ENCODE measurements around the gene VEGFD.

Gene VEGFD

DNA sequence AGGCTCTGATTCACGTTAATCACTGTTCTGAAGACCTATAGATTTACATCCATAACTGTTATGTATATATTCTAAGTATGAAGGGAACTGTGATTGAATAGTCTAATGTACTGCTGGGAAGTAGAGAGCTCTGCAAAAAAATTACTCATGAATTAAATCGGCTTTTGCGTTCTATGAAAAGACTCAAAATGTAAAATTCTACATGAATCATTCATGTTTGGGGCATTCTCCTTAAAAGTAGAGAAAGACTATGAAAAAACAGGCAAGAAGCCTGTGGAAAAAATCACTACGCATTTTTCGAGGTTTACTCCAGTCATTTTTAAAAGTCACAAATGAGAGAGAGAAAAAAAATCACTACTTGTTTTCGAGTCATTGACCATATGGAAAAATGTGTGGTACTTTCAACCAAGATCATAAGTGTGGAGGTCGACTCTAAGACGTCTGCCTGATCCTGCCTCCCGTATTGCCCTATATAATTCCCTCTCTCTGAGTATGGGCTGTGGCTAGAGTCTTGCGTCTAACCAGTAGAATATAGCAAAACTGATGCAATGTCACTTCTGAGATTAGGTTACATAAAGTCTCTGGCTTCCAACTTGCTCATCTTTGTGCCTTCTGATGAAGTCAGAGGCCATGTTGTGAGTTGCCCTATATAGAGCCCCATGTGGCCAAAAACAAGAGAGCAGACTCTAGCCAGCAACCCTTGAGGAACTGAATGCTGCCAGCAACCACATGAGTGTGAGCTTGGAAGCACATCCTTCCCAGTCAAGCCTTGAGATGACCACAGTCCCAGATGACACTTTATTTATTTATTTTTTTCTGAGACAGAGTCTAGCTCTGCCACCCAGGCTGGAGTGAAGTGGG lies 32.1 kb upstream of the VEGFD start:
- TF ChIP-seq, protein P1, sequence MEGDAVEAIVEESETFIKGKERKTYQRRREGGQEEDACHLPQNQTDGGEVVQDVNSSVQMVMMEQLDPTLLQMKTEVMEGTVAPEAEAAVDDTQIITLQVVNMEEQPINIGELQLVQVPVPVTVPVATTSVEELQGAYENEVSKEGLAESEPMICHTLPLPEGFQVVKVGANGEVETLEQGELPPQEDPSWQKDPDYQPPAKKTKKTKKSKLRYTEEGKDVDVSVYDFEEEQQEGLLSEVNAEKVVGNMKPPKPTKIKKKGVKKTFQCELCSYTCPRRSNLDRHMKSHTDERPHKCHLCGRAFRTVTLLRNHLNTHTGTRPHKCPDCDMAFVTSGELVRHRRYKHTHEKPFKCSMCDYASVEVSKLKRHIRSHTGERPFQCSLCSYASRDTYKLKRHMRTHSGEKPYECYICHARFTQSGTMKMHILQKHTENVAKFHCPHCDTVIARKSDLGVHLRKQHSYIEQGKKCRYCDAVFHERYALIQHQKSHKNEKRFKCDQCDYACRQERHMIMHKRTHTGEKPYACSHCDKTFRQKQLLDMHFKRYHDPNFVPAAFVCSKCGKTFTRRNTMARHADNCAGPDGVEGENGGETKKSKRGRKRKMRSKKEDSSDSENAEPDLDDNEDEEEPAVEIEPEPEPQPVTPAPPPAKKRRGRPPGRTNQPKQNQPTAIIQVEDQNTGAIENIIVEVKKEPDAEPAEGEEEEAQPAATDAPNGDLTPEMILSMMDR (IDR thresholded peaks at IDR 0.05; ENCODE audit: low read depth, low read length, missing control alignments) = no peak
- no peak overlapping the region for H3K4me3 ChIP-seq (replicated peaks; ENCODE audit: low read depth, low read length)
- DNase-seq (ENCODE audit: extremely low read depth, low read depth) = no peak

DNA sequence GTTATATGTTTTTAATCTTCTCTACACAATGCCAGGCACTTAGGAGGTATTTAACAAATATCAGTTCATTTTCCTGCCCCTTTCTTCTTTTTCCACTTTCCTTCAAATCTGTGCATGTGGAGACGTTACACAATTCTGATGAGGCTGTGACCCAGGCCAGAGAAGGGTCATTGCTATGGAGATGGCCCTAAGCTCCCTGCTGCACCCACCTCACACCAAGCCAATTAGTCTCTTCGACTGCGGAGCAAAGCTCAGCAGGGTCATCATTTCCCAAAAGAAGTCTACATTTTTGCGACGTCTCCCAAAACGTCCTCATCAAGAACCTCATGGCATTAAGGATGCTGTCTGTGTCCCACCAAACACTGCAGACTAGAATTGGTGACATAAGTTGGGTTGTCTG lies 28.9 kb upstream of the VEGFD start:
- DNase-seq (ENCODE audit: extremely low read depth, low read depth) = no peak
- H3K4me3 ChIP-seq (replicated peaks; ENCODE audit: low read depth, low read length) = no peak overlapping the region
- TF ChIP-seq, protein P1 (IDR thresholded peaks at IDR 0.05; ENCODE audit: low read depth, low read length, missing control alignments) = no peak

DNA sequence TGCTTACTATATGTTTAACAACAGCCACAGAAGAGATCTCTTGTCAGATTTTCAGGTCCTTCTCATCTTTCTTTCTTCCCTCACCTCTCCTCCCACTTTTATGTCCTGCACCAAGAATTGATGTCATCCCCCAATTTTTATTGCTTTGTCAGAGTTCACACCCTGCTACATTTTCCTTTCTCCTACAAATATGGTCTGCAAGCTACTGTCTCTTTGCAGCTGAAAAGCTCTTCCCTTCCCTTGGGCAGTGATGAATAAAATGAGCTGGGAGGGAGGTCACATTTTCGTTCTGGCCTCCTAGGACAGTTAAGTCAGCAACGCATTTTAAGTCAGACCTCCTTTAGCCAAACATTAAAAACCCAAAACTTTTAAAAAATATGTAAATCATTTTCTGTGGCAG lies 26.7 kb upstream of the VEGFD start:
- H3K4me3 ChIP-seq (replicated peaks; ENCODE audit: low read depth, low read length) = no peak overlapping the region
- TF ChIP-seq, protein P1 (IDR thresholded peaks at IDR 0.05; ENCODE audit: low read depth, low read length, missing control alignments) = no peak
- DNase-seq (ENCODE audit: extremely low read depth, low read depth) = no peak

DNA sequence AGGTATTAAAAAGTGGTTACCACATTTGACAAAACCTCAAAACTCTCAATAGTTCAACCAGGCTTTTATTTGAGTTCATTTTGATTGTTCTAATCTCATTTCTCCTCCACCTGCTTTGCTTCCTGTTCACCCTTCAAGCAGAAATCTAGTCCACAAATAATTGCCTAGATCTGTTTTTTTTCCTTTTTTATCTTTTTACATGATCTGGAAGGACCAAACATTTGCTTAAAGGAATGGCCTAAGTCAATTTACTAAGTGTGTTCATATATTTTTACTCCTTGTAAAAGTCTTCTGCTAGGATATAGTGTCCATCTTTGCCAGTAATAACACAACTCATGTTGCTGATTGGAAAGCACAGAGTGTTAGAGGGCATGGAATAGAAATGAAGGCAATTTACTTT lies 26.2 kb upstream of the VEGFD start:
- H3K4me3 ChIP-seq (replicated peaks; ENCODE audit: low read depth, low read length) = no peak overlapping the region
- no peak for DNase-seq (ENCODE audit: extremely low read depth, low read depth)
- TF ChIP-seq, protein P1 (IDR thresholded peaks at IDR 0.05; ENCODE audit: low read depth, low read length, missing control alignments) = no peak

DNA sequence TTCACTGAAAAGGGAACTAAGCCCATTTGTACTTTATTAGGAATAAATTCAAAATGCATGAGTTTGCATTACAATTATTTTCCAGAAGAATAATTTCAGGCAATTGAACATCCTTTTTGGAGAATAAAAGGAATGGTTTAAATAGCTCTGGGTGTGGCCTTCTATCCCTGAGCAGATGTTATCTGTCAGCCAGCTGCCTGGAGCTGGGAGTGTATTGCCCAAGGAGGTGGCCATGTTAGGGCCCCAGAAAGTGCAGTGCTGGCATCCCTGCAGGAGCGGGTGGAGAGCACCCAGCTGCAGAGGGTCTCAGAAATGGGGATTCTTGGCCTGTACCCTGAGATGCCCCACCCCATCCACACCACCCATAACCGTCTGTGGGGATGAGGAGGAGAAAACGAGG lies 21.6 kb upstream of the VEGFD start:
- no peak overlapping the region for H3K4me3 ChIP-seq (replicated peaks; ENCODE audit: low read depth, low read length)
- no peak for DNase-seq (ENCODE audit: extremely low read depth, low read depth)
- TF ChIP-seq, protein P1 (IDR thresholded peaks at IDR 0.05; ENCODE audit: low read depth, low read length, missing control alignments) = no peak

DNA sequence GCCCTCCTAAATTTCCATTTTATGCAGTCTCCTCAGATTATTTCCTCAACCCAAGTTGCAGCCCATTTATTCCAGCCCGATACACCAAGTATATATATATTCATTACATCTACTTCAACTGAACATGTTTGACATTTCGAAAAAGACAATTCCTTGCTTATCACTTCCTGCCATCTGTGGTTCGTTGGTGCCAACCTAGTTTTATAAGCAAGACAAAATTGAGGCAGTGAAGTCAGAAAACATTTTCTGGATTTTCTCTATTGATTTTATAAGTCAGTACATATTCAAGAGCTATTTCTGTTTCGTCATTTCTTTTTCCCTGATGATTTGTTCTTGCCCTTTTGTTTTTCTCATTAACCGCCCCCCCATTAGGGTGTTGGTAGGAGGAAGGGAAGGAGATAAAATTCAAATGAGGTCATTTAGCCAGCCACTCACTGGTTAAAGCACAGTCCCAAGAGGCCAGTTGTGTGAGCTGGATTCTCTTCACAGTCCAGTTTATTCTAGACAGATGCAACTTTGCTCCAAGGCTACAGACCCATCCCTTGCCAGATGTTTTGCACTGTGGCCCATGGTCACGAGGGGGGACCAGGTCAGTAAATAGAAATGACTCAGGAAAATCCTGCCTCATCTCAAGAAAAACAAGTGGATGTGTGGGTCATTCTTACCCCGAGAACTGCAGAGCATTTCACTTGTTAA lies 20.3 kb upstream of the VEGFD start:
- no peak overlapping the region for H3K4me3 ChIP-seq (replicated peaks; ENCODE audit: low read depth, low read length)
- TF ChIP-seq, protein P1 (IDR thresholded peaks at IDR 0.05; ENCODE audit: low read depth, low read length, missing control alignments) = no peak
- DNase-seq (ENCODE audit: extremely low read depth, low read depth) = no peak

Data from HFF-Myc (cell line).